EH (cell line): ENCODE results near the gene IL10RA.
"Not testable (repeated sequence)": the region's sequence is repeated elsewhere in the genome, so short reads cannot be mapped to it uniquely, and the experiment has no call there.

Source experiments
- DNase-seq: peaks from one replicate; pipeline ENCODE4 v3.0.0-alpha.2; 2015; ENCODE audit warnings: low read depth

IL10RA gene

DNA sequence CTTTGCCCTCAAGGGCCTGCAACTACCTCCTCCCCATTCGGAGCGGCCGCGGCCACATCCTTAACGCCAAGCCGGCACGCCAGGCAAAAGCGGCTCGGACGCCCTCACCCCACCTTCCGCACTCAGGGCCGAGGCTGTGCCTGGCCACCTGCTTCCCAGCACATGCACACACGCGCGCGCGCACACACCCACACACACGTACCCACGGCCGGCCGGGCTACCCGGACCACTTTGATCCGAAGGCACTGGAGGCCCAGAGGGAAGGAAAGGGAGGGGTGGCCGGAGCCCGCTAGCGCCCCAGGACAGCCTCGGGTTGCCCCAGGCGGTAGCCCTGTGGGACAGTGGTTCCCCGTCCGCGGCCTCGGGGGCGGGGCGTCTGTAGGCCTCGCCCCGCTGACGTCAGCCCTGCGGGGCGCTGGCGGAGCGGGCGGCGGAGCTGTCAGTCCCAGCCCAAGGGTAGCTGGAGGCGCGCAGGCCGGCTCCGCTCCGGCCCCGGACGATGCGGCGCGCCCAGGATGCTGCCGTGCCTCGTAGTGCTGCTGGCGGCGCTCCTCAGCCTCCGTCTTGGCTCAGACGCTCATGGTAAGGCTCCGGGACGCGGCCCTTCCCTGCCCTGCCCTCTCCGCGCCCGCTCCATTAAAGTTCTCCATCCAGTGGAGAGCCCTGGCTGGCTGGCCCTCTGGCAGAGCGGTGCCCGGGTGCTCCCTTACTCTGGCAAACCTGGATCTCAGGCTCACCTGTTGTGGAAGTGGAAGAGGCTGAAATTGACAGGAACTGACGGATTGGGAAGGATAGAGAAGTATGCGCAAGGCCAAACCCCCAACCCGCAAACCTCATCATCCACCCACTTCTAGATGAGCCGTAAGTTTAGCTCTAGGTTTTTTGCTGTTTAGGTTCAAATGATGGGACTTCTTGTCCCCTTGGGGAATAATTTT, at the start of gene IL10RA:
Gene IL10RA, plus strand, starts transcription at position 442 of the 935 bp plus-strand sequence. Its CDS starts 74 bp downstream, at position 516.
- peak; percentile 40 for DNase-seq

- DNase-seq: no peak
Measured at GRCh38 chr11:117936973-117937372, 49.2 kb upstream of the IL10RA start.

- DNase-seq: no peak
Measured at GRCh38 chr11:117940736-117941135, 45.5 kb upstream of the IL10RA start.

DNA sequence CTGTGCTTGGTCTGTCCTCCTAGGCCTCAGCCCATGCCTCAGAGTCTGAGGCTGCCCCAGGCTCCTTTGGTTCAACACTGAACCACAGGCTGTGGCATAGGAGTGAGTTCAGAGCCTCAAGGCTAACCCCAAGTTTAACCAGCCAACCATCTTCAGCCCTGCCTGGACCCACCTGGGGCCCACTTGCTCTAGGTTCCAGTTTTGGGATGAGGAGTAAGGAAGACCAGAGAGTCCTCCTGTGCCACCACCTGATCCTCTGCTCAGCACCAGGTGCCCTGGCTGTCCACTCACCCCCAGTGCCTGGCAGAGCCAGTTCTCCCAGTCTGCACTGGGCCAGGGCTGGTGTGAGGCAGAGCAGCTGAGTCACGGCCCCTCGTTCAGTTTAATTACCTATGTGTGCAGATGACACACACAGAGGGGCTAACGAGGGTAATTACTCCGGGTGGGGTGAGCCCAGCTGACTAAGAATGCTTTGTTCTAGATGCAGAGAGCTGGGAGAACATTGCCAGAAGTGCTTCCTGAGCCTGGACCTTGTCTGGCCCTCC, 45.0 kb upstream of the IL10RA start:
- DNase-seq: no peak

GRCh38 chr11:117941976-117942654, 44.1 kb upstream of the IL10RA start:
- DNase-seq: no peak

DNA sequence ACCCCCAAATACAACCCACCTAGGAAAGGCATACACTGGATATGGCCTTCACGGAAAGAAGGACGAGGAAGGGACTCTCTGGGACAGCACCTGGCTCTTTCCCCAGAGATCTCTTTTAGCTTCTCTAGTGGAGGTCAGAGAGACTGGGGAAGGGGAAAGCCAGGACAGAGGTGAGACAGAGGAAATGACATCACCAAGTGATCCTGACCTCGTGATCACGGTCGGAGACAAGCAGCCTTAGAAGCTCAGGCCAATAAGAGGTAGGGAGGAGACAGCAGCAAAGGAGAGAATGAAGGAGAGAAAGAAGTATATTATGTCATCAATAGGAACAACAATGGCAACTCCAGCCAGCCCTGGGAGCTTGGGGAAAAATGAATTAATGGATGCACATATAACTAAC, 41.6 kb upstream of the IL10RA start:
- no peak for DNase-seq

GRCh38 chr11:117945047-117945810, 41.0 kb upstream of the IL10RA start:
- DNase-seq: no peak

DNA sequence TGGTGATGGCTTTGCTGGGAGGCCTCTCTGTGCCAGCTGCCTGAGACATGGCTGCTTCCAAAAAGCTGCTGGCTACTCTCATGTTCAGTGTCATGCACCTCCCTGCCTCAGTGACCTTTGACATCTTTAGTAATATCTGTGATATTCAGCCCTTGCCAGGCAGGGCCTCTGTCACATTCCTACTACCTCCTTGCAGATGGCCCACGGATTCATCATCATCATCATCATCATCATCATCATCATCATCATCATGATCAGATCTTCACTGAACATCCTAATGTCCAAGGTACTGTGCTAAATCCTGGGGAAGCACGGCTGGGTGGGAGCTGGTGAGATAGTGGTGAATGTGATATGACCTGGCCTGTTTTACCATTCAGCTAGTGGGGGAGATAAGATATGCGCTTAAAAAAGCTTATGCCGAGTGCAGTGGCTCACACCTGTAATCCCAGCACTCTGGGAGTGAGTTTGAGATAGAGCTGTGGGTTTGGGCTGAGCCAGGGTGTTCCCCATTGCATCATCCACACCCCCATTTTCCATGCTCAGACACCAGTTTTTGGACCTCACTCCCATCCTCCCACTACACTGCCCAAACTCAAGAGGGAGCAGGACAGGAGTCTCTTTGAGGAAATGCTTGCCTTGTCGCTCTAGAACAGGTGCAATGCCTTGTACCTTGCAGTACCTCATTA, 39.9 kb upstream of the IL10RA start:
- DNase-seq: no peak

DNA sequence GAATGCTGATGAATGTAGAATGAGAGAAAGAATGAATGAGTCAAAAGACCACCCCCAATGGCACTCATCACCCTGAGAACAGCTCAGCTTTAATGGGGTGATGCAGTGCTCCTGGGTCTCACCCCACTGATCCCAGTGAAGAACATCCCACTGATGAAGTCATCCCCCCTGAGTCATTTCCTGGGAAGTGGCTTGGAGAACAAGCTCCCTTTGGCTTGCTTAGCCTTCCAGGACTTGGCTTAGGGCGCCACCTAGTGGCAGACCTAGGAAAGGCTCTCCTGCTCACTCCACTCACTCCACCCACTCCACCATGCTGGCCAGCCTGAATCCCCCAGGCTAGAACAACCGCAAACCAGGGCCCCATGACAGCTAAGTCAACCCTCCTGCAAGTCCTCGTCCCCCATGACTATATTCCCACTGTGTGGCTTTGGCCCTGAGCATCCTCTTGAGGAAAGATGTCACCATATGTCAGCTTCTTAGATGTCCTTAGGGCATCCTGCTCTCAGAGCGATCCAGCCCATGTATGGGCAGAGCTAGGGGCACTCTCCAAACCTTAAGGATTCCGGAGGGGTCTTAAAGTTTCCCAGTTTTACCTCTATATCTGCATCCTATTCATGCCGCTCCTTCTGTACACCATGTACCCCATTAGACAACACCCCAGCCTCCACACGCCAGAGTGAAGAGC, 39.2 kb upstream of the IL10RA start:
- DNase-seq: peak; percentile 91

GRCh38 chr11:117947751-117948150, 38.4 kb upstream of the IL10RA start:
- DNase-seq: not testable (repeated sequence)

GRCh38 chr11:117948466-117948865, 37.7 kb upstream of the IL10RA start:
- not testable (repeated sequence) for DNase-seq

DNA sequence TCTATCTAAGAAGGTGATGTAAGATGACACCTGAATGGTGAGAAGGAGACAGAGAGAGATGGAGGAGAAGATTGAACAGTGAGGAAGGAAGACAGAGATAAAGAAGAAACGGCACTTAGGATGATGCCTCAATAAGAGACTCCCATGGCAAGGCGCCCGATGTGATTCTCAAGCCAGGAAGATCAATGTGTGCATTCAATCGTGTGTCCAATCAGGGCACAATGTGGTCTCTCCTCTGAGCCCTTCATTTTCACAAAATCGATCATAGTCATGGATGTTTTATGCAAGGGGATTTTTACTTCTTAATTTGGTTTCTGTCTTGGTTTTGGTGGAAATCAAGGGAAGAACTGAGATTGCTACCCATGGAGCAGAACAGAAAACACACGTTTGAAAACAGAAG, 37.1 kb upstream of the IL10RA start:
- no peak for DNase-seq

GRCh38 chr11:117950301-117950700, 35.9 kb upstream of the IL10RA start:
- DNase-seq: no peak

GRCh38 chr11:117950993-117951961, 34.9 kb upstream of the IL10RA start:
- no peak for DNase-seq

- DNase-seq: no peak
Measured at GRCh38 chr11:117953024-117953671, 33.0 kb upstream of the IL10RA start.

DNA sequence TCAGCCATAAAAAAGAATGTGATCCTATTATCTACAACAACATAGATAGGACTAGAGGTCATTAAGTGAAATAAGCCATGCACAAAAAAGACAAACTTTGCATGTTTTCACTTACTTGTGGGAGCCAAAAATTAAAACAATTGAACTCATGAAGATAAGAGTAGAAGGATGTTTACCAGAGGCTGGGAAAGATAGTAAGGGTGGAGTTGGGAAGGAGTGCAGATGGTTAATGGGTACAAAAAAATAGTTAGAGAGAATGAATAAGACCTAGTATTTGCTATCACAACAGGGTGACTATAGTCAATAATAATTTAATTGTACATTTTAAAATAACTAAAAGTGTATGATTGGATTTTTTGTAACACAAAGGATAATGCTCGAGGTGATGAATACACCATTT, 27.2 kb upstream of the IL10RA start:
- DNase-seq: no peak

- no peak for DNase-seq
Measured at GRCh38 chr11:117959438-117960149, 26.6 kb upstream of the IL10RA start.

DNA sequence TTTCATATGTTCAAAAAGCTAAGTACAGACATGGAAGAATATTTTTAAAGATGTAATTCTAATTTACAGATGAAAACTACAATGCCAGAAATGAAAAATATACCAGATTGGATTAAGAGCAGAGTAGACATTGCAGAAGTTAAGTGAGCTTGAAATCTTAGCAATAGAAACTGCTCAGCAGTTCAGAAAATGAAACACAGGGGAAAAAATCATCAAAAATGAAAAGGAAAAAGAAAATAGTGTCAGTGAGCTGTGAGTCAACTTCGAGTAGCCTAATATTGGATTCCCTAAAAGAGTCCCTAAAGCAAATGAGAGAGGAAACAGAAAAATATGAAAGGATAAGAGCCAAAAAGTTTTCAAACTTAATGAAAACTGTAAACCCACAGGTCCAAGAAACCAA, 25.8 kb upstream of the IL10RA start:
- no peak for DNase-seq

DNA sequence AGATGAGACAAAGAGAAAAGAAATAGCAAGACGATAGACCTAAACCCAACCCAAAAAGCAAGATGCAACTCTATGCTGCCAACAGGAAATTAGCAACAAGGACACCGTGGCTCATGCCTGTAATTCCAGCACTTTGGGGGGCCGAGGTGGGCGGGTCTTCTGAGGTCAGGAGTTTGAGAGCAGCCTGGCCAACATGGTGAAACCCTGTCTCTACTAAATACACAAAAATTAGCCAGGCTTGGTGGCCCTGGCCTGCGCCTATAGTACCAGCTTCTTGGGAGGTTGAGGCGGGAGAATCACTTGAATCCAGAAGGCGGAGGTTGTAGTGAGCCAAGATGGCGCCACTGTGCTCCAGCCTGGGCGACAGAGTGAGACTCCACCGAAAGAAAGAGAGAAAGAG, 24.3 kb upstream of the IL10RA start:
- DNase-seq: no peak
